Stimulated activated naive CD4-positive, alpha-beta T cell (primary cell): ENCODE results near the gene FXYD3.
A peak's percentile ranks its signal among the peaks of the same experiment; 100 is the strongest.
"Not testable (repeated sequence)": the region's sequence is repeated elsewhere in the genome, so short reads cannot be mapped to it uniquely, and the experiment has no call there.

ENCODE experiments used
- DNase-seq, 6 experiments: peaks; one replicate each; lab custom pipeline; 2025; lab: John Stamatoyannopoulos, UW

The FXYD3 gene

DNA sequence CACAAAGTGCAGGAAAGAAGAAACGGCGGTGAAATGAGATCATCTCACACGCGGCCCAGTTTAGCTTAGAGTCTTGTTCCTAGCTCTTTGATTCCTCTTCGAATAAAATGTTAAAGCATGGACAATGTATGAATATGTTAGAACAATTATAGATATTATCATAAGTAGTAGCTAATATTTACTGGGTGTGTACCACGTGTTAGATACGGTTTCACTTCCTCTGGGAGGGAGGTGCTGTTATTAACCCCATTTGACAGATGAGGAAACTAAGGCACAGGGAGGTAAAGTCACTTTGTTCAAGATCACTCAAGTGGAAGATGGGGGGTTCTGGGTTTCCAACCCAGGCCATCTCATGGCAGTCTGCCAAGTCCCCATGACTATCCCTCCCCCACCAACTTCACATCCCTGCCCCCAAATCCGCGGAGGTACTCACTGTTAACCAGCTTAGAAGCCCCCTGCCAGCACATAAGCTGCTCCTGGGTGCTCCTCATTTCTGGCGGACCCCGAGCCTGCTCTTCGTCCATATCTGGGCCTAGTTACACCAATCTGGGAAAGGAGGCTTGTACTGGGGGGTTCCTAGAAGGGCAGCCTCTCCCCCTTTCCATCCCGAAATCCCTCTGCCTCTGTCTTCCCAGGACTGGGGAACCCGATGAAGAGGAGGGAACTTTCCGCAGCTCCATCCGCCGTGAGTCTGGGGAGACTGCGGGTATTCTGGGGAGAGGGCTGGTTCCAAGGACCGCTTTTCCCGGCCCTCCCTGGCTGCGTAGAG lies 26.4 kb downstream of the FXYD3 start:
- peak in 3 of 6 experiments; percentile 4 to 31 (median 12) for DNase-seq

DNA sequence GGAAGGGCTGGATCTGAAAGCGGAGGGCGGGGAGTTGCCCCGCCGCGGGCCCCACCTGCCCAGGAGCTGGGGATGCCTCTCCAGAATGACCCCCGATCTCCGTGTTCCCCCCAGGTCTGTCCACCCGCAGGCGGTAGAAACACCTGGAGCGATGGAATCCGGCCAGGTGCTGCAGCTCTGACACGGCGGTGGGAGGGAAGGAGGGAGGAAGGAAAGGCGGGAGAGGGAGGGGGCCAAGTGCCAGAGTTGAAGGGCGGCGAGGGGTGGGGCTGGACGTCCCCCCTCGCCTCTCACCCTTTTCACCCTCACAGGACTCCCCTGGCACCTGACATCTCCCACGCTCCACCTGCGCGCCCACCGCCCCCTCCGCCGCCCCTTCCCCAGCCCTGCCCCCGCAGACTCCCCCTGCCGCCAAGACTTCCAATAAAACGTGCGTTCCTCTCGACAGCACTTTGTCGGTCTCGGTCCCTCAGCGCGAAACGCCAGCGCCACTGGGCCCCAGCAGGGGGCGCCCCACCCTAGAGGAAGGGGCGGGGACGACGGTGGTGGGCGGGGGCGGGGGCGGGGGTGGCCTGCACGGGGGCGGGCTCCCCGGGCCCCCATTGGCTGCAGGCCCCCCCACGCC lies 27.1 kb downstream of the FXYD3 start:
- peak; percentile 20 to 76 (median 68) for DNase-seq

DNA sequence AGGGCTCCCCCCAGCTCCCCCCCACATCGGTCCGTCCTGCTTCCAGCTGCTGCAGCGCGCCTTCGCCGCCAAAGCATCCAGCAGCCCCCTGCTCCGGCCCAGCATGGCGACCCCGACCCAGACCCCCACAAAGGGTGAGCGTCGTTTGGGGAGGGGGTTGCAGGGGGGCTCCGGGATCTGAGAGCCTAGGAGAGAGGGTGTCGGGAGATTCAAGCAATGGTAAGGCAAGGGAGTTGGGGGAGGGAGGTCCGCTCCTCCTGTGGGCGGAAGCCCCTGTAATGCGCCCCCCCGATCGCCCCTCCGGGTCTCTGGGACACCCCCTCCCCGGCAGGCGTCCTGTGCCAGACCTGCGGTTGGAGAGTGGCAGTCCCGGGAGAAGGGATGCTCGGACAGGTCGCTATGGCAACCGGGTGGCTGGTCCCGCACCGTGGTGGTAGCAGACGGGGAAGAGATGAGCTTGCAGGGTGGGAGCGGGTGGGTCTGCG lies 27.6 kb downstream of the FXYD3 start, which contains the start of gene FXYD7:
Gene FXYD7 (plus strand): TSS at position 25 of the 485 bp plus-strand sequence. CDS start 79 bp downstream, at position 104.
- DNase-seq, result peak in 3 of 6 experiments; percentile 29 to 34 (median 31)

DNA sequence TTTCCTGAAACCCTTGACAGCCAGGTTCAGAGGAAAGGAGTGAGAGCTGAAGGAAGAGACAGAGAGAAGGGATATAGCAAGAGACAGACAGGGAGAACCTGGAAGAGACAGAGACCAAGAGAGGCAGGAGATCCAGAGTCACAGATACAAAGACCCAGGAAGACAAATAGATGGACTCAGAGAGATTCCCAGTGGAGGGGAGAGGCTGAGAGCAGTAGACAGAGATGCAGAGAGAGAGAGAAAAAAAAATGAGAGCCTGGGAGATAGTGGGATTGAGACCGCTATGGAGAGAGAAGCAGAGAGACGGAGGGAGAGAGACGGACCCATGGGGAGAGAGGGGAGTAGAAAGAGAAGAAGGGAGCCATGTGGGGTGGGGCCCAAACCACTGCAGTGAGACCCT lies 28.2 kb downstream of the FXYD3 start:
- DNase-seq, result no peak

DNA sequence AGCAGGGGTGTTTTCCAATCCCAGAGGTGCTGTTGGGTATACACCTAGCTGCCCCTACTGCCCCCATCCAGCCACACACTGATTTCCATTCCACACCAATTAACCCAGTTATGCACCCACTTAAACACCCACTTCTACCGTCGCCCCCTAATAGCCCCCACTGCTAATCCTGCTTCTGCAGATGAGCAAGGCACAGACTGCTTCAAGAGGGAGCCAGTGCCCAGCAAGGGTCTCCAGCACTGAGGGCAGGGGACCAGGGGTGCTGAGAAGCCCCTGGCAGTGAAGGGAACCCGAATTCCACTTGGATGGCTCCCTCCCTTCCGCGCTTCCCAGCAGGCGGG lies 28.6 kb downstream of the FXYD3 start:
- DNase-seq, result no peak

DNA sequence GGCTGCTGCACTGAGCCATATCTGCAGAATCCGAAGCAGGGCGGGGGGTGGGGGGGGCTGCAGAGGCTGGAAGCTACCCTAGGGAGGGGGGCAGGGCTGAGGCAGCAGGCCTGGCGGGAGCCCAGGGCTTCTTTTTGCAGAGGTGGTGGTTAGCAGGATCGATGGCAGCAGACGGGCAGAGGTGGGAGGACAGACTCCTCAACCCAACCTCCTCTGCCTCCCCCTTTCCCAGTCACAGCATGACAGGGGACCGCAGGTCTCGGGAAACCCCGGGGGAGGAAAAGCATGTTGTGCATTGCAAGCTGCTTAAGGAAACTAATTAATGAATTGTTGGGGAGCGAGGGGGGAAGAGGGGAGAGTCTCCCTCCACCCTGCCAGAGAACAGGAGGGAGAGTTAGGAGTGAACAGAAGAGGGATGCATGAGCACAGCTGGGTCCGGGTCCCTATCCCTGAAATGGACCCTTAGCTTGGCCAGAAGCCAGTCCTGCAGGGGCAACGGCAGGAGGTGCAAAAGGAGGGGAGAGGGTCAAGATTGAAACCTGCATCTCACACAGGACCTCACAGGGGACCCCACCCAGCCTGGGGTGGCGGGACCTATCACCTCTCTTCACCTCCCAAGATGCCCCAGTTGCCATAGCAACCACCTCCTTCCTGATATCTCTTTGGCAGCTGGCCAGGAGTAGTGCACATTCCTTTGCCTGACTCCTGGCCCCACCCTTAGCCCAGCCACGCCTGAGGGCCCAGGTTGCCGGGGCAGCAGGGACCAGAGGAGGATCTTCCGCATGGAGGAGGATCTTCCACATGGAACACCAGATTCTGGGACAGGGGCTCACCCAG lies 29.2 kb downstream of the FXYD3 start:
- peak in 4 of 6 experiments; percentile 13 to 46 (median 22) for DNase-seq

DNA sequence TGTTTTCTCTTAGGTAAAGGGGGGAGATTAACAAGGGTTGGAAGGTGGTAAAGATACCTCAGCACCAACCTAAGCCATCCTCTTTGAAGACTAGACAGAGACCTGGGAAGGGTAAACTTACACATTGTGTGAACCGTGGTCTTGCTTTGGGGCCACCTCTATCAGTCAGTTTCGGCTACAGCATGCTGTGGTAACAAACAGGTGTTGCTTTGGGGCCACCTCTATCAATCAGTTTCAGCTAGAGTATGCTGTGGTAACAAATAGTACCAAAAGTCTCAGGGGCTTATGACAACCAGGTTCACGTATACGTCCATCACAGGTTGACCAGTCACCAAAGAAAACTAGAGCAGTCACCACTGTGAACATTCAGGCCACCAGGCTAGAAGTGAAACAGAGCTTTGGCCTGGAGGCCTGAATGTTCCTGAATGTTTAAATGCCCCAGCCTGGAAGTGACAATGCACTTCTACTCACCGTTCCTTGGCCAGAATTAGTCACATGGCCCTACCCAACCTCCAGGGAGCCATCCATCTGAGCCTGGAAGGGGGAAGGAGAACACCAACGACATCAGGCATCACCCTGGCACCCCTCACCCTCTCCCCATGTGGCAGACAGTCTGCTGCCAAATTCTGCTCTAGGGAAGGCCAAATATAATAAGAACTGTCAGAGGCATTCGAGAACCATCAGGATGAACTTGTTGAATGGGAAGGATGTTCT lies 31.3 kb downstream of the FXYD3 start:
- DNase-seq, result no peak

DNA sequence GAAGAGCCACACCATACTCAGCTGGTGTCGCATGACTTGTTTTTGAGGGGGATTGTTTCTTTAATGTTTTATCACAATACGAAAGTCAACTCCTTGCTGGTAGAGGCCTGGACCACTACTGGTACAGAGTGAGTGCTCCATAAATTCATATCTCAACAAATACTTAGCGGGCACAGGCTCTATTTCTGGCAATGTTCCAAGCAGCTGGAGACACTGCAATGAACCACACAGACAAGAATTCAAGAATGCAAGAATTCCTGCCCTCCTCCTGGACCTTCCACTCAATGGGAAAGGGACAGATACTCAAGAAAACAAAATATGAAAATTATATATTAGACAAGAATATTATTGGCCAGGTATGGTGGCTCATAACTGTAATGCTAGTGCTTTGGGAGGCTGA lies 33.8 kb downstream of the FXYD3 start:
- no peak for DNase-seq

DNA sequence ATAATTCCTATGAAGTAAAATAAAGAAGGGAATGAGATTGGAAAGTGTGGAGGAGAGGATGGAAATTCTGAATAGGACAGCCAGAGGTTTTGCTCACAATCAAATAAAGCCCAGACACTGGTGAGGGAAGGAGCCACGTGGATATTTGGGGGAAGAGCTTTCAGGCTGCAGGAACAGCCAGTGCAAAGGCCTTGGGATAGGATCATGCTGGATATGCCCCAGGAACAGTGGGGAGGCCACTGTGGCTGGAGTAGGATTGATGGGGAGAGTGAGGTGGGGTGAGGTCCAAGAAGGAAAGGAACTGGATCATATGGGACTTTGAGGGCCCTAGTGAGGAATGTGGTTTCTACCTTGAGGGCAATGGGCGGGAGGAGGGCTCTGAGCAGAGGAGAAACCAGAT lies 34.8 kb downstream of the FXYD3 start:
- no peak for DNase-seq

DNA sequence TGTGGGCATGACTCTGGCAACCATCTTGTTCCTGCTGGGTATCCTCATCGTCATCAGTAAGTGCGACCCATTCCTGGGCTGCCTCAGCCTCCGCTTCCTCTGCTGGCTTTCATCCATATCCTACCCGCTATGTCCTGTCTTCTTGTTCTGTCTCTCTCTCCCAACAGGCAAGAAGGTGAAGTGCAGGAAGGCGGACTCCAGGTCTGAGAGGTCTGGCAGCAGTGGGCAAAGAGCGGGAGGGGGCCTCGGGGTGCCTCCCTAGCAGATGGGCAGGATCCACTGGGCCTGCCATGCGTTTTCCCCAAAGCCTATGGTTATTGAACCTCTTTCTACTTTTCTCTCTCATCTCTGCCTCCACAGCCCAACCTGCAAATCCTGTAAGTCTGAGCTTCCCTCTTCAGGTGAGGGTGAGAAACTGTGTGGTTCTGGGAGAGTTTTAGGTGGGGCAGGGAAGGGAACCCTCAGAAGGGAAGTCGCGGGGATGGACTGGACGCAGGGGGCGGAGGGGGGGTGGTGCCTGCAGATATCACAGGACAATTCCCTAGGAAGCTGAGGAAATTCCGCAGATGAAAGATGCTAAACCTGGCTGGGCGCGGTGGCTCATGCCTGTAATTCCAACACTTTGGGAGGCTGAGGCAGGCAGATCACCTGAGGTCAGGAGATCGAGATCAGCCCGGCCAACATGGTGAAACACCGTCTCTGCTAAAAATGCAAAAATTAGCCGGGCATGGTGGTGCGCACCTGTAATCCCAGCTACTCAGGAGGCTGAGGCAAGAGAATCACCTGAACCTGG lies 35.8 kb downstream of the FXYD3 start:
- no peak for DNase-seq

DNA sequence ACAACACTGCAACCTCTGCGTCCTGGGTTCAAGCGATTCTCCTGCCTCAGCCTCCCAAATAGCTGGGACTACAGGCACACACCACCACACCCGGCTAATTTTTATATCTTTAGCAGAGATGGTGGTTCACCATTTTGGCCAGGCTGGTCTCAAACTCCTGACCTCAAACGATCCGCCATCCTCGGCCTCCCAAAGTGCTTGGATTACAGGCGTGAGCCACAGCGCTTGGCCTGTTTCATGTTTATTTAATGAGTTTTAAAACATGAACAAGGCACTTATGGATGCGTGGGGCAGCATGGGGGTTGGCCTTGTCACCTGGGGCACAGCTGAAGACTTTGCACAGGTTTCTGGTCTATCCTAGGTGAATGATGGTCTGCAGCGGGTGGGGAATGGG lies 37.5 kb downstream of the FXYD3 start:
- DNase-seq, result not testable (repeated sequence)

DNA sequence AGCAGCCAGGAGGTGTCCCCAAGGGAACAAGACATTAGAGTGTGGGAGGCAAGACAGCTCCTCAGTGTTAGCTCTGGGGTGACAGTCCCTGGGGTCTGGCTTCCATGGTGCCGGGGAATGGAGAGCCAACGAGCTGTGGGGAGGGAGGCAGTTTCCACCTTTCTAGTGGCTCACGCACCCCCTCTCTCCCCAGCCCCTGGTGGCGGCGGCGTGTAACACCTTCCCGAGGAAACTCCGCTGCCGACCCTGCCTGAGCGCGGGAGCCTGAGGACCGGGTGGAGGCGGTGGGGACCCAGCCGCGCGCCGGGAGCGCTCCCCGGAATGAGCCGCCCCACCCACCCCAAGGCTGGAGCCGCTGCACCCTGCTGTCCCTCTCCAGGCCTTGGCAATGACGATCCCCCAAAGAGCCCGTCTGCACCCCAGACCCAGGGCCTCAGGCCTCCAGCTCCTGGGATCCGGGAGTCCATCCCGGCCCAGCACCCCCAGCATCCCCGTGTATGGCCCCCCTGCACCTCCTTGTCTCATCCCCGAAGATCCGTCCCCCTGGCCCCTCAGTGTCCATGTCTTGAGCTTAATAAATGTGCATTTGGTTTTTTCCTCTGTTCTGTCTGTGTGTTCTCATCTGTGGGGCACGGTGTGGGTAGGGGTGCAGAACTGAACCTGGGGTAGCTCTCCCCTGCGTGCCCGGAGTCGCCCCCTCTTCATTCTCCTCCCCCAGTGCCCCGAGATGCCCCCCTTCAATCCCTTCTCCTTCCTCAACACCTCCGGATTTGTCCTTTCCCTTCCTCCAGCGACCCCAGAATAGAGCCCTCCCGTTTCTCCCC lies 38.3 kb downstream of the FXYD3 start:
- DNase-seq, result peak; percentile 38 to 74 (median 64)

DNA sequence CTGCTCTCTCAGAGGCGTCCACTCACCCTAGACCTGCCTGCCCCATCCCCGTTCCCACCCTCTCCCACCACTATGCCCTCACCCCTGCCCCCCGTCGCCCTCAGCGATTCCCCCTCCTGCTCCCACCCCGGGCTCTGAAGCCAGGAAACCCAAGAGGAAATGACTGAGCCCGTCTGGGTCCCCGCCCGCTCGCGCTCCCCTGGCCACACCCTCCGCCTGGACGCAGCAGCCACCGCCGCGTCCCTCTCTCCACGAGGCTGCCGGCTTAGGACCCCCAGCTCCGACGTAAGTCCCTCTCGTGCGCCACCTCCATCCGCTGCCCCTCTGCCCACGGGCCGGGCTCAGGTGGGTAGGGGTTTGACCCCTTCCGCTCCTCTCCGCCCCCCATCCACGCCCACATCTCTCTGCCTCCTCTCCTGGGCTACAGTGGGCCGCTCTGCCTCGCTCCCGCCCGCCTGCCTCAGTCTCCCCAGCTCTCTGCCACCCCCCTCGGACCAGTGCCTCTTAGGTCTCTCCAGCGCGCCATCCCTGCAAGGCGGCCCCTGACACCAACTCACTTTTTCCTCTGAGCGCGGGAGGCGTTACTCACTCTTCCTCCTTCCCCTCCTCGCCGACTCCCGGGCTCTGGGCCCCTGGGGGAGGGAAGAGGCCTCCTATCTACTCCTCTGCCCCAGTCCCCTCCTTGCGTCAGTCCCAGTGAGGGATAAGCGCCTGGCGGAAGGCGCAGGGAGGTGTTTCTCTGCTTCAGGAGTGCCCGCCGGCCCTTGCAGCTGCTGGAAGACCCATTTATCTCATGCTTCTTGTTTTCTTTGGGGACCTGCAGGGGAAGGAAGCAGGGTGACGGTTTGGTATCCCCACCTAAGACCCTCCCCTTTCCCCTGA lies 39.1 kb downstream of the FXYD3 start, which contains the start of gene FXYD5:
Gene FXYD5 (plus strand): TSS at position 211 of the 882 bp plus-strand sequence. CDS start 816 bp downstream, outside the sequence.
- peak; percentile 44 to 67 (median 56) for DNase-seq

DNA sequence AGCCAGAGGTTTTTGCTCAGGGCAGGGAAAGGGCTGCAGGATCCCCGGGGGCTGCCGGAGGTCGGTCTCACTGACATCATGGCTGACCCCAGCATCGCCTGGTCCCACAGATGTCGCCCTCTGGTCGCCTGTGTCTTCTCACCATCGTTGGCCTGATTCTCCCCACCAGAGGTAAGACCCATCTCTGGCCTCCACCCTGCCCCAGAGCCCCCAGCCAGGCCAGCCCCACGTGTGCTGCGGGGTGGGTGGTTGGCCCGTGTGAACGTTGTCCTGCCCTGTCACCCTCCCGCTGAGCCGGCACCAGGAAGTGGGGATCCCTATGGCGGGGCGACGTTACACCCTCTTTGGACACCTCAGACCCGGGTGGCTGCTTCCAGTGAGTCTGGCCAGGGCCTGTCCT lies 39.8 kb downstream of the FXYD3 start:
- DNase-seq, result peak in 1 of 6 experiments; percentile 35

DNA sequence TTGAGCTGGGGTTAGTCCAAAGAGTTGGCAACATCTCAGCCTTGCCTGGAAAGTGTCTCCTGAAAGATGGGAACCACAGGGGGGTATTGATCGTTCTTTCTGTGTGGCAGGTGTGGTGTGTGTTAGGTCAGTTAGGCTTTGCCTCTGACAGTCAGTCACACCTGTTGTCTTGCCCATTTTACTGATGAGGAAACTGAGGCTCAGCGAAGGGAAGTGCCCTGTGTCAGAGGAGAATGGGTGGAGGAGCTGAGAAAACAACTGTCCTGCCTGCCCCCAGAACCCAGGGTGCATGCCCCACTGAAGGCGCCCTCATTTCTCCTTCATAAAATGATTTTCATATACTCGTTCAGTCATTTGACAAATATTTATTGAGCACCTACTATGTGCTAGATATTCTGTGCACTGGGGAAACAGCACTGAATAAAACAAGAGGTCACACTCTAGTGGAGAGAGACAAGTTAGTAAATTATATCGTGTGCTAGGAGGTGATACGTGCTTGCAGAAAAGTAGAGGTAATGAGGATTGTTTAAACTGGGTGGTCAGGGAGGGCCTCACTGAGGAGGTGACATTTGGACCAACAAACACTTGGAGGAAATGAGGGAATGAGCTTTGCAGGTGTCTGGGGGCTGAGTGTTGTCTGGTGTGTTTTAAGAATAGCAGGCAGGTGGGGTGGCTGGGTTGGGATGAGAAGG lies 40.5 kb downstream of the FXYD3 start:
- no peak for DNase-seq

DNA sequence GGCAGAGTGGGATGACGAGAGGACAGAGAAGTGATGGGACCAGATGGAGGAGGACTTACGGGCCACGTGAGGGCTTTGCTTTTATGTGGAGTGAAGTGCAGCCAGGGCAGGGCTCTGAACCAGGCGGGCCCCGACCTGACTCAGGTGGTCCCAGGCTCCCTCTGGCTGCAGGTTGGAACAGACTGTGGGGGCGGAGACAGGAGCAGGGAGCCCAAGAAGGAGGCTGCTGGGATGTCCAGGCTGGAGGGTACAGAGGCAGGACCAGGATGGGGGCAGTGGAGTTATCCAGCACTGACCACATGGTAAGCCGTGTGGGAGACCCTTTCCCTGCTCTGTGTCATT lies 41.0 kb downstream of the FXYD3 start:
- peak in 3 of 6 experiments; percentile 63 to 80 (median 72) for DNase-seq

DNA sequence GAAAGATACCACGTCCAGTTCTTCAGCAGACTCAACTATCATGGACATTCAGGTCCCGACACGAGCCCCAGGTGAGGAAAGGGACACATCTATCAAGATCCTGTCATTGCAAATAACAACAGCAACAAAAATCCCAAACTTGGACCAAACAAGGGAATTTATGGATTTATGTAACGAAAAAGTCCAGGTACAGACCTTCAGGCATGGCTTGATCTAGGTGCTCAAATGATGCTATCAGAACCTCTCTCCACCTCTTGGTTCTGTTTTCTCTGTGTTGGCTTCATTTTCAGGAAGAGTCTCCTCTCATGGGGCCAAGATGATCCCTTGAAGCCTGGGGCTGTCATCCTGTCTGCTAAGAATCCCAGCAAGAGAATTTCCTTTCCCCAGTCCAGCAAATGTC lies 41.8 kb downstream of the FXYD3 start:
- no peak for DNase-seq

DNA sequence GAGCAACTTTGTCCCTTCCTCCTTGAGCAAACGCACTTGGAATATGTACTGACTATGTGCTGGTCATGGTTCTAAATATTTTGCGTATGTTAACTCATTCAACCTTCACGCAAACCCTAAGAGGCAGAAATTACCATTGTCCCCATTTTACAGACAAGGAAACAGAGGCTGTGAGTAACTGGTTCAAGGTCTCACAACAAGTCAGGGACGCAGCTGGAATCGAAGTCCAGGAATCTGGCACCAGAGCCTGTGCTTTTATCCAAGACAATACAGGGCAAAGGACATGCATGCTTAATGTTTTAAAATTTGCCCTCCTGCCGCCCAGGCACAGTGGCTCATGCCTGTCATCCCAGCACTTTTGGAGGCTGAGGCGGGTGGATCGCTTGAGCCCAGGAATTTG lies 44.0 kb downstream of the FXYD3 start:
- DNase-seq, result no peak
